Measurements from ENCODE around the gene C12orf75. TPM values are rescaled to one million over a fixed set of nuclear protein-coding genes. Genes with fewer than 3 reads are reported as not detected.

The C12orf75 gene
- total and polyA plus RNA-seq, 10 donors = 12.7 to 33.4 (median 17.8) TPM

GRCh38 chr12:105369014-105369413 lies 38.5 kb downstream of the C12orf75 start:
- intact Hi-C loops (cut with DNase I; ENCODE audit: low total_unique reads) = no loop called here
- Histone ChIP-seq H3K27ac (no peak overlapping the region), H3K27me3 (replicated peaks in 1 of 7) (no peaks in the 10 kb centered on the region), H3K36me3 (peaks cover 0 to 4% (median 0%) of the 10 kb centered on the region in 6 donors), H3K4me3 (no peak overlapping the region), H3K4me1 (no peaks in the 10 kb centered on the region), H3K9me3 (no peaks in the 10 kb centered on the region)
- 57 to 72% (median 64%) methylated on average over 3 of the region's 3 CpGs for WGBS, 5 donors
- no peak for DNase-seq
- TF ChIP-seq POLR2A (IDR thresholded peaks at IDR 0.05) (no peak), CTCF (IDR thresholded peaks at IDR 0.05 in 8 of 11, conservative IDR thresholded peaks at IDR 0.05 in 3 of 11) (no peak), POLR2AphosphoS5 (IDR thresholded peaks at IDR 0.05) (no peak)

GRCh38 chr12:105374303-105374702 lies 43.8 kb downstream of the C12orf75 start:
- DNase-seq = no peak
- H3K27ac ChIP-seq = no peak overlapping the region
- no peaks in the 10 kb centered on the region for H3K27me3 ChIP-seq (replicated peaks in 1 of 7)
- 76 to 96% (median 87%) methylated on average over 1 of the region's 1 CpG for WGBS, 5 donors
- no peaks in the 10 kb centered on the region for H3K9me3 ChIP-seq
- H3K36me3 ChIP-seq = peaks cover 0 to 4% (median 0%) of the 10 kb centered on the region in 6 donors
- H3K4me1 ChIP-seq = no peaks in the 10 kb centered on the region
- H3K4me3 ChIP-seq = no peak overlapping the region
- intact Hi-C loops (cut with DNase I; ENCODE audit: low total_unique reads) = no loop called here
- TF ChIP-seq POLR2A (IDR thresholded peaks at IDR 0.05) = no peak
- TF ChIP-seq CTCF (IDR thresholded peaks at IDR 0.05 in 8 of 11, conservative IDR thresholded peaks at IDR 0.05 in 3 of 11) = no peak
- no peak for TF ChIP-seq POLR2AphosphoS5 (IDR thresholded peaks at IDR 0.05)

GRCh38 chr12:105377077-105377476 lies 46.6 kb downstream of the C12orf75 start:
- Histone ChIP-seq H3K36me3 (peaks cover 0 to 4% (median 0%) of the 10 kb centered on the region in 6 donors), H3K27me3 (replicated peaks in 1 of 7) (no peaks in the 10 kb centered on the region), H3K9me3 (no peaks in the 10 kb centered on the region), H3K4me3 (no peak overlapping the region), H3K4me1 (no peaks in the 10 kb centered on the region), H3K27ac (no peak overlapping the region)
- no peak for DNase-seq
- WGBS, 5 donors = 84 to 89% (median 86%) methylated on average over 4 of the region's 4 CpGs
- TF ChIP-seq POLR2A (IDR thresholded peaks at IDR 0.05) = no peak
- no peak for TF ChIP-seq POLR2AphosphoS5 (IDR thresholded peaks at IDR 0.05)
- TF ChIP-seq CTCF (IDR thresholded peaks at IDR 0.05 in 8 of 11, conservative IDR thresholded peaks at IDR 0.05 in 3 of 11) = no peak
- intact Hi-C loops (cut with DNase I; ENCODE audit: low total_unique reads) = no loop called here

- intact Hi-C loops (cut with DNase I; ENCODE audit: low total_unique reads) = no loop called here
- Histone ChIP-seq H3K27me3 (replicated peaks in 1 of 7) (no peaks in the 10 kb centered on the region), H3K4me1 (peaks cover 0 to 9% (median 5%) of the 10 kb centered on the region in 6 donors), H3K36me3 (no peaks in the 10 kb centered on the region), H3K27ac (no peak overlapping the region), H3K4me3 (no peak overlapping the region), H3K9me3 (no peaks in the 10 kb centered on the region)
- no peak for DNase-seq
- whole genome bisulfite sequencing, 5 donors = 76 to 88% (median 80%) methylated on average over 7 of the region's 7 CpGs
- no peak for TF ChIP-seq POLR2AphosphoS5 (IDR thresholded peaks at IDR 0.05)
- TF ChIP-seq POLR2A (IDR thresholded peaks at IDR 0.05) = no peak
- TF ChIP-seq CTCF (IDR thresholded peaks at IDR 0.05 in 8 of 11, conservative IDR thresholded peaks at IDR 0.05 in 3 of 11) = no peak
These were observed 48.4 kb downstream of the C12orf75 start for GRCh38 chr12:105378911-105379310.
